ENCODE measurements around the gene POLK.
"Not testable (repeated sequence)": the region's sequence is repeated elsewhere in the genome, so short reads cannot be mapped to it uniquely, and the experiment has no call there.

The POLK gene

GRCh38 chr5:75510836-75511434, 756 bp upstream of the POLK start:
- DNase-seq (ENCODE audit: low read depth) = peak; percentile 23

- no peak for DNase-seq (ENCODE audit: low read depth)
These were observed 838 bp downstream of the POLK start for GRCh38 chr5:75512383-75513074.

GRCh38 chr5:75513841-75514240, 2.1 kb downstream of the POLK start:
- DNase-seq (ENCODE audit: low read depth) = no peak

GRCh38 chr5:75514323-75514722, 2.6 kb downstream of the POLK start:
- DNase-seq (ENCODE audit: low read depth) = no peak

GRCh38 chr5:75519761-75520160, 8.1 kb downstream of the POLK start:
- no peak for DNase-seq (ENCODE audit: low read depth)

GRCh38 chr5:75521195-75521594, 9.5 kb downstream of the POLK start:
- DNase-seq (ENCODE audit: low read depth) = no peak

GRCh38 chr5:75522025-75522424, 10.3 kb downstream of the POLK start:
- no peak for DNase-seq (ENCODE audit: low read depth)

GRCh38 chr5:75522542-75522941, 10.9 kb downstream of the POLK start:
- no peak for DNase-seq (ENCODE audit: low read depth)

- no peak for DNase-seq (ENCODE audit: low read depth)
These were observed 11.6 kb downstream of the POLK start for GRCh38 chr5:75523275-75523674.

GRCh38 chr5:75524071-75524470, 12.4 kb downstream of the POLK start:
- no peak for DNase-seq (ENCODE audit: low read depth)

- no peak for DNase-seq (ENCODE audit: low read depth)
These were observed 12.9 kb downstream of the POLK start for GRCh38 chr5:75524591-75524990.

- no peak for DNase-seq (ENCODE audit: low read depth)
These were observed 13.7 kb downstream of the POLK start for GRCh38 chr5:75525344-75525743.

- no peak for DNase-seq (ENCODE audit: low read depth)
These were observed 14.4 kb downstream of the POLK start for GRCh38 chr5:75526070-75526469.

- no peak for DNase-seq (ENCODE audit: low read depth)
These were observed 17.5 kb downstream of the POLK start for GRCh38 chr5:75529185-75529584.

- DNase-seq (ENCODE audit: low read depth) = no peak
These were observed 20.5 kb downstream of the POLK start for GRCh38 chr5:75532190-75532589.

- not testable (repeated sequence) for DNase-seq (ENCODE audit: low read depth)
These were observed 22.0 kb downstream of the POLK start for GRCh38 chr5:75533716-75534115.

- DNase-seq (ENCODE audit: low read depth) = no peak
These were observed 23.0 kb downstream of the POLK start for GRCh38 chr5:75534734-75535133.

GRCh38 chr5:75536147-75536546, 24.5 kb downstream of the POLK start:
- no peak for DNase-seq (ENCODE audit: low read depth)

- DNase-seq (ENCODE audit: low read depth) = no peak
These were observed 25.1 kb downstream of the POLK start for GRCh38 chr5:75536694-75537360.

- no peak for DNase-seq (ENCODE audit: low read depth)
These were observed 26.5 kb downstream of the POLK start for GRCh38 chr5:75538211-75538610.

GRCh38 chr5:75545131-75545530, 33.4 kb downstream of the POLK start:
- no peak for DNase-seq (ENCODE audit: low read depth)

GRCh38 chr5:75546830-75547229, 35.1 kb downstream of the POLK start:
- no peak for DNase-seq (ENCODE audit: low read depth)

GRCh38 chr5:75547812-75548211, 36.1 kb downstream of the POLK start:
- no peak for DNase-seq (ENCODE audit: low read depth)

GRCh38 chr5:75550597-75550996, 38.9 kb downstream of the POLK start:
- no peak for DNase-seq (ENCODE audit: low read depth)

Measured in activated gamma-delta T cell treated with anti-CD3 and anti-CD28 coated beads, Interleukin-2, amount 50 U/mL, for 16 hours (primary cell).